Measurements from ENCODE around the gene GTPBP3. TPM values are rescaled to one million over a fixed set of nuclear protein-coding genes. Genes with fewer than 3 reads are reported as not detected.

The GTPBP3 gene
- total and polyA plus RNA-seq, 2 of the 13 experiments (the other 11 are each of a cell fraction or from before 2014, with no cell fraction given), result 17.5 to 30.0 TPM

GRCh38 chr19:17336872-17337674, at the start of gene GTPBP3 (continued):
- TF ChIP-seq ZBTB10 (CRISPR knock-in tag; IDR thresholded peaks at IDR 0.05; ENCODE audit: borderline replicate concordance) (no peak), NFE2L2 (IDR thresholded peaks at IDR 0.05; ENCODE audit: low read length) (no peak), POLR2A (IDR thresholded peaks at IDR 0.05; ENCODE audit: insufficient read depth in 1 of 2, low read depth in 2 of 2, low read length in 2 of 2) (peak; percentile 54 to 89), FOXM1 (CRISPR knock-in tag; IDR thresholded peaks at IDR 0.05) (no peak), MIER3 (CRISPR knock-in tag; IDR thresholded peaks at IDR 0.05; ENCODE audit: borderline replicate concordance) (peak; percentile 35; the same call in 1 of the 2 replicates), YY1 (IDR thresholded peaks at IDR 0.05; ENCODE audit: insufficient read depth, insufficient replicate concordance, low read depth, low read length) (peak; percentile 80), MEIS1 (CRISPR knock-in tag; IDR thresholded peaks at IDR 0.05; ENCODE audit: borderline replicate concordance) (no peak), ZNF7 (CRISPR knock-in tag; IDR thresholded peaks at IDR 0.05) (no peak), ZNF557 (CRISPR knock-in tag; IDR thresholded peaks at IDR 0.05) (no peak), IKZF1 (IDR thresholded peaks at IDR 0.05) (no peak), GTF3A (CRISPR knock-in tag; conservative IDR thresholded peaks at IDR 0.05) (no peak), ZFAT (CRISPR knock-in tag; conservative IDR thresholded peaks at IDR 0.05) (no peak), ZNF354B (CRISPR knock-in tag; IDR thresholded peaks at IDR 0.05) (0 out of 2 replicates have a peak, but pooled peaks have one; percentile 37), RERE (CRISPR knock-in tag; IDR thresholded peaks at IDR 0.05; ENCODE audit: low read depth) (no peak), NR3C1 (CRISPR knock-in tag; IDR thresholded peaks at IDR 0.05) (no peak), AKAP8 (CRISPR knock-in tag; IDR thresholded peaks at IDR 0.05) (0 out of 2 replicates have a peak, but pooled peaks have one; percentile 37), SSRP1 (CRISPR knock-in tag; IDR thresholded peaks at IDR 0.05) (no peak), ZNF160 (CRISPR knock-in tag; IDR thresholded peaks at IDR 0.05) (0 out of 2 replicates have a peak, but pooled peaks have one; percentile 8), ZC3H13 (CRISPR knock-in tag; IDR thresholded peaks at IDR 0.05) (no peak), MIER2 (CRISPR knock-in tag; IDR thresholded peaks at IDR 0.05) (no peak), PRPF4 (IDR thresholded peaks at IDR 0.05; ENCODE audit: low read depth, low read length, poor library complexity, severe bottlenecking) (no peak), NFIB (CRISPR knock-in tag; IDR thresholded peaks at IDR 0.05; ENCODE audit: borderline replicate concordance) (no peak)
